Measurements from ENCODE around the gene CACNA2D3. TPM values are rescaled to one million over a fixed set of nuclear protein-coding genes. Genes with fewer than 3 reads are reported as not detected.

Gene CACNA2D3
- total RNA-seq, 6 experiments from 2014 or later, result 0.14 to 0.23 (median 0.19) TPM; not detected in 2

- TF ChIP-seq CTCF (IDR thresholded peaks at IDR 0.05), result no peak
- no peak for DNase-seq
- peaks cover 10% of the 10 kb centered on the region for H3K36me3 Mint-ChIP-seq (ENCODE audit: low read depth)
- no peak overlapping the region for H3K4me3 Mint-ChIP-seq
- H3K27ac Mint-ChIP-seq, result no peak overlapping the region
- no peaks in the 10 kb centered on the region; the same call in 1 of the 2 replicates for H3K27me3 Mint-ChIP-seq (ENCODE audit: insufficient read depth)
- peaks cover 43% of the 10 kb centered on the region for H3K9me3 Mint-ChIP-seq
- H3K4me1 Mint-ChIP-seq (ENCODE audit: low read depth), result no peaks in the 10 kb centered on the region
Observed at GRCh38 chr3:54547846-54548245, 425.5 kb downstream of the CACNA2D3 start.

GRCh38 chr3:54549607-54550220 lies 427.4 kb downstream of the CACNA2D3 start:
- no peaks in the 10 kb centered on the region; the same call in 1 of the 2 replicates for H3K27me3 Mint-ChIP-seq (ENCODE audit: insufficient read depth)

GRCh38 chr3:54550221-54550977 lies 428.0 kb downstream of the CACNA2D3 start:
- Mint-ChIP-seq H3K27ac (no peak overlapping the region), H3K4me1 (ENCODE audit: low read depth) (no peaks in the 10 kb centered on the region), H3K27me3 (ENCODE audit: insufficient read depth) (no peaks in the 10 kb centered on the region; the same call in 1 of the 2 replicates)

More at GRCh38 chr3:54549607-54550220, 427.4 kb downstream of the CACNA2D3 start:
- no peak for TF ChIP-seq CTCF (IDR thresholded peaks at IDR 0.05)
- no peak for DNase-seq
- peaks cover 57% of the 10 kb centered on the region for H3K9me3 Mint-ChIP-seq
- peaks cover 14% of the 10 kb centered on the region for H3K36me3 Mint-ChIP-seq (ENCODE audit: low read depth)
- no peaks in the 10 kb centered on the region for H3K4me1 Mint-ChIP-seq (ENCODE audit: low read depth)
- H3K27ac Mint-ChIP-seq, result no peak overlapping the region
- no peak overlapping the region for H3K4me3 Mint-ChIP-seq

GRCh38 chr3:54556630-54557029 lies 434.3 kb downstream of the CACNA2D3 start:
- Mint-ChIP-seq H3K27ac (no peak overlapping the region), H3K36me3 (ENCODE audit: low read depth) (0 out of 2 replicates have a peak, but pooled peaks cover 7% of the 10 kb centered on the region), H3K9me3 (peaks cover 61% of the 10 kb centered on the region), H3K27me3 (ENCODE audit: insufficient read depth) (no peaks in the 10 kb centered on the region), H3K4me3 (no peak overlapping the region), H3K4me1 (ENCODE audit: low read depth) (no peaks in the 10 kb centered on the region)
- DNase-seq, result no peak
- no peak for TF ChIP-seq CTCF (IDR thresholded peaks at IDR 0.05)

More at GRCh38 chr3:54550221-54550977, 428.0 kb downstream of the CACNA2D3 start:
- DNase-seq, result no peak
- TF ChIP-seq CTCF (IDR thresholded peaks at IDR 0.05), result no peak
- Mint-ChIP-seq H3K9me3 (peaks cover 62% of the 10 kb centered on the region), H3K36me3 (ENCODE audit: low read depth) (peaks cover 14% of the 10 kb centered on the region), H3K4me3 (no peak overlapping the region)

- Mint-ChIP-seq H3K4me1 (ENCODE audit: low read depth) (no peaks in the 10 kb centered on the region), H3K27me3 (ENCODE audit: insufficient read depth) (no peaks in the 10 kb centered on the region), H3K4me3 (no peak overlapping the region), H3K36me3 (ENCODE audit: low read depth) (0 out of 2 replicates have a peak, but pooled peaks cover 4% of the 10 kb centered on the region), H3K27ac (no peak overlapping the region), H3K9me3 (peaks cover 54% of the 10 kb centered on the region)
- no peak for TF ChIP-seq CTCF (IDR thresholded peaks at IDR 0.05)
- DNase-seq, result no peak
Observed at GRCh38 chr3:54557538-54558428, 435.4 kb downstream of the CACNA2D3 start.
